Ectodermal cell (in vitro differentiated cells): ENCODE data around the gene TLX1.

Source experiments
- H3K27ac ChIP-seq: 2 replicates; pipeline ENCODE4 v1.7.0; 2013; ENCODE audit warnings: mild to moderate bottlenecking, low read depth, low read length; ENCODE audit not compliant: insufficient read depth, poor library complexity, severe bottlenecking
- H3K27me3 ChIP-seq: 2 replicates; pipeline ENCODE4 v1.7.0; 2013; ENCODE audit warnings: mild to moderate bottlenecking, low read length; ENCODE audit not compliant: insufficient read depth, control insufficient read depth, poor library complexity, severe bottlenecking
- H3K36me3 ChIP-seq: one replicate; pipeline ENCODE4 v1.7.0; 2013; ENCODE audit warnings: low read length; ENCODE audit not compliant: control insufficient read depth, insufficient read depth
- H3K4me1 ChIP-seq: one replicate; pipeline ENCODE4 v1.7.0; 2013; ENCODE audit warnings: low read length; ENCODE audit not compliant: control insufficient read depth, insufficient read depth
- H3K4me3 ChIP-seq: 2 replicates; pipeline ENCODE4 v1.7.0; 2013; ENCODE audit warnings: low read depth, low read length, control low read depth; ENCODE audit not compliant: insufficient read depth
- H3K9me3 ChIP-seq: 2 replicates; pipeline ENCODE4 v1.7.0; 2013; ENCODE audit warnings: mild to moderate bottlenecking, low read length, moderate library complexity; ENCODE audit not compliant: control insufficient read depth
- WGBS, 2 experiments: methylation state at CpG; one replicate each; pipeline ENCODE4 v1.1.7; 2013; ENCODE audit warnings: missing lambda C conversion rate in 2 of 2; 5-methylcytosine and 5-hydroxymethylcytosine counted together

The TLX1 gene

DNA sequence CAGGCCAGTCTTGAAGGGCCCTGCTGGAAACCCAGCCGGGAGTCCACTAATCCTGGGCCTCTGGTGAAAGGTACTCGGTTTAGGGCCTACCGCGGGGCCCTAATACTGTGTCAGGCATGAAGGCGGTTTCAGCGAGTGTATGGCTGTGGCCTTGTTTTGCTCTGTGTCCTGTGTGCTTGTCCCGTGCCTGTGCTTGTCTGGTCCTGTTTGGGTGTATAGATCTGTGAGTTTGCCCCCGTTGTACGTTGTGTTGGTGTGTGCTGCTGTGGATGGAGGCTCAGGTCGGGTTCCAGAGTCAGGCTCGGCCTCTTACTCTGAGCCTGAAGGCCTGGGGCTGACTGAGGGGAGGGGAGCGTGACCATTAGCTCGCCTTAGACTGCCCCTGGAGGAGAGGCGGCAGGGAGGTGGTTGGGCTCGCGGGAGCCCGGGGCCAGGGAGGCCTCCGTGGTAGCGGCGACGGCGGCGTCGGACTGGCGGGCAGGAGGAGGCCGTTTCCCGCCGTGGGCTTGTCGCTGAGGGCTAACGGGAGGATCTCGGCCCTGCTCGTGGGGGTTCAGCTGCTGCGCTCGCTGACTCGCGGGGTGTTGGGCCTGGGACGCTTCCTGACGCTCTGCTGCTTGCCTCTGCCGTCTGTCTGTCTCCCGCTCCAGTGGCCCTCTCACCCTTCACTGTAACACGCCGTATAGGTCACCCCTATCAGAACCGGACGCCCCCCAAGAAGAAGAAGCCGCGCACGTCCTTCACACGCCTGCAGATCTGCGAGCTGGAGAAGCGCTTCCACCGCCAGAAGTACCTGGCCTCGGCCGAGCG, 2.6 kb downstream of the TLX1 start:
- Histone ChIP-seq H3K27me3 (peaks cover 100% of the 10 kb centered on the region), H3K27ac (no peak overlapping the region), H3K4me3 (no peak overlapping the region), H3K4me1 (peaks cover 21% of the 10 kb centered on the region), H3K36me3 (no peaks in the 10 kb centered on the region), H3K9me3 (no peaks in the 10 kb centered on the region)
- WGBS, 2 experiments = 5% methylated on average over 54 of the region's 54 CpGs

GRCh38 chr10:101134299-101135127, 3.4 kb downstream of the TLX1 start:
- Histone ChIP-seq H3K27ac (no peak overlapping the region), H3K9me3 (no peaks in the 10 kb centered on the region), H3K27me3 (peaks cover 100% of the 10 kb centered on the region), H3K4me3 (no peak overlapping the region), H3K36me3 (no peaks in the 10 kb centered on the region), H3K4me1 (peaks cover 21% of the 10 kb centered on the region)
- 4 to 5% methylated on average over 60 of the region's 60 CpGs for WGBS, 2 experiments

DNA sequence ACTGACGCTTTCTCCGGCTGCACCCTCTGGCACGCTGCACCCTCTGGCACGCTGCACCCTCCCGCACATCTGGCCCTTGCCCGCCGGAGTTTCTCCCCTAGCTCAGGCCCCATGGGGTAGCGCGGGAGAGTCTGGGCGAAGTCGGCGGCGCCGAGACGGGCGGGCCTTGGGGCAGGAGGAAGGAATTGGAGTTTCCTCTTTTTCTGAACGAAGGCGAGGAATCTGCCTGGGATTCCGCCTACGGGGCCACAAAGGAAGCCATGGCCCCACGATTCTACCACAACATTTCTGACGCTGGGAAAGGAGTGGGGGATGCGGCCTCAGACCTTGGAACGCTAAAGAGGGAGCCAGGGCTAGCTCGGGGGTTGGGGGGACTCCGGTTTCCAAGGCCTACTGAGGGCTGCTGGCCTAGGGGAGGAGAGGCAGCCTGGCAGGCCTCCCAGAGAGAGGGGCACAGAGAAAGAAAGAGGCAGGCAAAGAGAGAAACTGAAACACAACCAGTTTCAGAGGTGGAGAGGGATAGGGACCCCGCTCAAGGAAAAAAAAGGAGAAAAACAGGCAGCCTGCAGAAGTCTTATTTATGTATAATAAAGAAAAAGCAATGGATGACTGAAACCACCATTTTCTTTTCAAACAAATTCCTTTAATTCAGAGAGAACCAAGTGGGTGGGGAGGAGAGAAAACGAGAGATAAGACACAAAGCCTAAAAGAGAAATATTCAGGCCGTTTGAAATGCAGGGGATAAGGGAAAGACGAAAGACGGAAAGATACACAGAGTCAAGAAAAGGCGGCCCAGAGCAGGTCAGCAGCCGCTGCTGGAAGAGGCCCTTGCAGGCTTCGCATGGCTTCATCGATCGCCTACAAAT, 4.3 kb downstream of the TLX1 start:
- H3K4me1 ChIP-seq = peaks cover 24% of the 10 kb centered on the region
- no peak overlapping the region for H3K27ac ChIP-seq
- H3K4me3 ChIP-seq = no peak overlapping the region
- WGBS, 2 experiments = 5 to 6% methylated on average over 36 of the region's 36 CpGs
- no peaks in the 10 kb centered on the region for H3K9me3 ChIP-seq
- no peaks in the 10 kb centered on the region for H3K36me3 ChIP-seq
- peaks cover 100% of the 10 kb centered on the region for H3K27me3 ChIP-seq

DNA sequence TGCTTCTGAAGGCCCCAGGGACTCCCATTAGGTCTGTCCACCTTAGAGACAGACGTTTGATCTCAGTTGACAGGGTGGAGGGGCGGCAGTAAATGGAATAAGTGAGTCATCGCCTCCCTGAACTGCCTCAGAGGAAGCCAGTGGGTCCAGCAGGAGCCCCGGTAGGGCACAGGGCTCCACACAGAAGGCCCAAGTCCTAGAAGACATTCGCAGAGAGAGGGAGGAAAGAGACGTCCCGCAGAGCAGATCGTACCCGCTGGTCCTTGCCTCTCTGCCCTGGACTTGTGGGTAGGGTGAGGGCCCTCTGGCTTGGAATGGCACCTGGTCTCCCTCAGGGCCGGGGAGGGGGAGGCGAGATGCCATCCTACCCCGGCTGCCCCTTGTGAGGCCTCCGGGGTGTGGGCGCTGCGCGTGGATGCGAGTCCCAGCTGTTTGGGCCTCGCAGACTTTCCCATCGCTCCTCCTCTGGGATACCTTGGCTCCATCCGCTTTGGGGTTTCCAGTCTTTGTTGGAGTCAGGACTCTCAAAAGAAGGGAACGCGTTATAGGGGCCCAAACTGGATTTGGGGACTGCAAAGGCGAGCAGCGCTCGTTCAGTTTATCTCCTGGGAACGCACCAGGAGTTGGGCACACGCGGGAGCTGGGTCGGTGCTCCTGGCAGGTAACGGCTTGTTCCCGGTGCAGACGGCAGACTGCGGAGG, 5.1 kb downstream of the TLX1 start:
- H3K36me3 ChIP-seq = no peaks in the 10 kb centered on the region
- 6% methylated on average over 33 of the region's 33 CpGs for WGBS, 2 experiments
- no peak overlapping the region for H3K4me3 ChIP-seq
- H3K4me1 ChIP-seq = peaks cover 20% of the 10 kb centered on the region
- H3K27me3 ChIP-seq = peaks cover 100% of the 10 kb centered on the region
- H3K9me3 ChIP-seq = no peaks in the 10 kb centered on the region
- no peak overlapping the region for H3K27ac ChIP-seq

- no peak overlapping the region for H3K27ac ChIP-seq
- no peaks in the 10 kb centered on the region for H3K36me3 ChIP-seq
- peaks cover 15% of the 10 kb centered on the region for H3K4me1 ChIP-seq
- H3K4me3 ChIP-seq = no peak overlapping the region
- peaks cover 100% of the 10 kb centered on the region for H3K27me3 ChIP-seq
- H3K9me3 ChIP-seq = no peaks in the 10 kb centered on the region
- WGBS, 2 experiments = 9 to 10% methylated on average over 26 of the region's 26 CpGs
These were observed 5.6 kb downstream of the TLX1 start for GRCh38 chr10:101136708-101137121.

DNA sequence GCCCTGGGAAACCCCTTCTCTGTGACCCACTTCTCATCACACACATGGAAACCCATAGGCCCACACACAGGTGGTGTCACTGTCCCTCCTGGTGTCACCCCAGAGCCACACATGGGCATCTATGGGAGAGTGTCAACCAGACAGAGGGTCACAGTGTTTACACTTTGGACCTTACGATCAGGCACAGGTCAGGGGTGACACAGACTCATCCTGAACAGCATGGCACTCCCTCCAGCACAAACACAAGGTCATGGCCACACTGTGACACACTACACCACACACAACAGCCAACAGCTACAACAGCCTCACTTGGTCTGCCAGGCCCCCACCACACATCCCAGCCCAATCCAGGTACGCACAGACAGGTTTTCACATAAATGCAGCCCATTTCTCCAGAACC, 6.2 kb downstream of the TLX1 start:
- Histone ChIP-seq H3K4me3 (no peak overlapping the region), H3K4me1 (peaks cover 9% of the 10 kb centered on the region), H3K36me3 (no peaks in the 10 kb centered on the region), H3K9me3 (no peaks in the 10 kb centered on the region), H3K27ac (no peak overlapping the region), H3K27me3 (peaks cover 100% of the 10 kb centered on the region)
- 39 to 59% methylated on average over 1 to 2 of the region's 2 CpGs for WGBS, 2 experiments

GRCh38 chr10:101138788-101139420, 7.8 kb downstream of the TLX1 start:
- Histone ChIP-seq H3K36me3 (no peaks in the 10 kb centered on the region), H3K9me3 (no peaks in the 10 kb centered on the region), H3K27me3 (peaks cover 100% of the 10 kb centered on the region), H3K4me1 (peaks cover 6% of the 10 kb centered on the region), H3K27ac (no peak overlapping the region), H3K4me3 (no peak overlapping the region)
- WGBS, 2 experiments = 9 to 17% methylated on average over 8 of the region's 8 CpGs

DNA sequence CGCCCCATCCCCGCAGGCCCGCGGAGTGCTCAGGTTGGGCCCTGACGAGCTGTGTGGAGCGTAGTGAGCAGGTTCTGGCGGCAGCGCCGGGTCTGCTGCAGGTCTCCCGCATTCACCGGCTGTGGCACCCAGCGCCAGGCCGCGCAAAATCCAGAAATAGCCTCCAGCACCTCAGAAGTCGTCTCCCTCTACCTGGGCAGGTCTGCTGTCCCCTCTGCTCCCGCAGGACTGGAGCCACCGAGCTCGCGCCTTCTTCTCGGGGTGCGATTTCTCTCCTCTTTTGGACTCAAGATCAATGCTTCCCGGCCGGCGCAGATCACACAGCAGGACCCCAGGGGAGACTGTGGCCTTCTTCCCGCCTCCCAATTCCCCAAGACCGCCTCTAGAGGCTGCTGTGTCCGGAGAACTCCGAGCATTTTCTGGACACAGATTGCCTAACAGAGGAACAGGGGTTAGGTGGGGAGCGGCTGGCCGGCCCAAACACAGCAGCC, 8.4 kb downstream of the TLX1 start:
- Histone ChIP-seq H3K9me3 (no peaks in the 10 kb centered on the region), H3K36me3 (no peaks in the 10 kb centered on the region), H3K27me3 (peaks cover 100% of the 10 kb centered on the region), H3K4me3 (no peak overlapping the region), H3K27ac (no peak overlapping the region), H3K4me1 (peaks cover 3% of the 10 kb centered on the region)
- 3% methylated on average over 30 of the region's 30 CpGs for WGBS, 2 experiments
